Progenitor cell of endocrine pancreas (in vitro differentiated cells): ENCODE measurements around the gene SESTD1. TPM values are rescaled to one million over a fixed set of nuclear protein-coding genes. Genes with fewer than 3 reads are reported as not detected.

Experiments
- DNase-seq: peaks from one replicate; pipeline ENCODE4 v3.0.0; 2021; ENCODE audit warnings: low spot score; ENCODE audit not compliant: unreplicated experiment
- H3K27ac Mint-ChIP-seq: 2 replicates; pipeline ENCODE4 v1.8.0; 2021; ENCODE audit warnings: mild to moderate bottlenecking, moderate library complexity, mixed read lengths
- H3K27me3 Mint-ChIP-seq: 2 replicates; pipeline ENCODE4 v1.8.0; 2021; ENCODE audit warnings: mixed read lengths
- H3K36me3 Mint-ChIP-seq: 2 replicates; pipeline ENCODE4 v1.8.0; 2022; ENCODE audit warnings: mixed read lengths; ENCODE audit not compliant: insufficient read depth
- H3K4me1 Mint-ChIP-seq: 2 replicates; pipeline ENCODE4 v1.8.0; 2021; ENCODE audit warnings: low read depth, mixed read lengths
- H3K4me3 Mint-ChIP-seq: 2 replicates; pipeline ENCODE4 v1.8.0; 2021; ENCODE audit warnings: low read depth, mild to moderate bottlenecking, moderate library complexity, mixed read lengths
- H3K9me3 Mint-ChIP-seq: 2 replicates; pipeline ENCODE4 v1.8.0; 2021; ENCODE audit warnings: low read depth, mixed read lengths
- CTCF ChIP-seq: fragments of 200-600 bp; sonication (generic); IDR thresholded peaks from one replicate; pipeline ENCODE4 v1.5.0; 2021; ENCODE audit warnings: antibody characterized with exemption, mild to moderate bottlenecking; ENCODE audit not compliant: unreplicated experiment
- total RNA-seq: library from RNA; stranded (reverse); gene quantifications from 2 replicates; pipeline ENCODE4 v1.2.1, GENCODE V29; 2021

Gene SESTD1
- total RNA-seq, 1 donor from 2014 or later = 108 TPM

GRCh38 chr2:179240481-179241451 lies 23.9 kb downstream of the SESTD1 start:
- DNase-seq = no peak
- H3K4me3 Mint-ChIP-seq = no peak overlapping the region
- H3K9me3 Mint-ChIP-seq = peaks cover 22% of the 10 kb centered on the region
- peaks cover 9% of the 10 kb centered on the region for H3K36me3 Mint-ChIP-seq
- H3K4me1 Mint-ChIP-seq = peaks cover 23% of the 10 kb centered on the region
- TF ChIP-seq CTCF = peak; percentile 37
- peak overlapping the region; percentile 52 for H3K27ac Mint-ChIP-seq
- no peaks in the 10 kb centered on the region for H3K27me3 Mint-ChIP-seq

GRCh38 chr2:179239838-179240237 lies 24.8 kb downstream of the SESTD1 start:
- no peak overlapping the region for H3K4me3 Mint-ChIP-seq
- peaks cover 23% of the 10 kb centered on the region for H3K4me1 Mint-ChIP-seq

GRCh38 chr2:179239195-179239594 lies 25.4 kb downstream of the SESTD1 start:
- Mint-ChIP-seq H3K4me3 (no peak overlapping the region), H3K27me3 (no peaks in the 10 kb centered on the region), H3K36me3 (peaks cover 7% of the 10 kb centered on the region), H3K4me1 (peaks cover 23% of the 10 kb centered on the region), H3K9me3 (peaks cover 22% of the 10 kb centered on the region), H3K27ac (no peak overlapping the region)
- DNase-seq = no peak
- no peak for TF ChIP-seq CTCF

More at GRCh38 chr2:179239838-179240237, 24.8 kb downstream of the SESTD1 start:
- no peak for DNase-seq
- peak overlapping the region; percentile 43 for H3K27ac Mint-ChIP-seq
- peaks cover 22% of the 10 kb centered on the region for H3K9me3 Mint-ChIP-seq
- no peak for TF ChIP-seq CTCF
- no peaks in the 10 kb centered on the region for H3K27me3 Mint-ChIP-seq
- peaks cover 9% of the 10 kb centered on the region for H3K36me3 Mint-ChIP-seq

- Mint-ChIP-seq H3K27me3 (no peaks in the 10 kb centered on the region), H3K36me3 (peaks cover 9% of the 10 kb centered on the region), H3K27ac (no peak overlapping the region), H3K4me1 (peaks cover 23% of the 10 kb centered on the region), H3K9me3 (peaks cover 16% of the 10 kb centered on the region), H3K4me3 (no peak overlapping the region)
- DNase-seq = no peak
- TF ChIP-seq CTCF = no peak
These were observed 26.6 kb downstream of the SESTD1 start for GRCh38 chr2:179238027-179238426.

- no peaks in the 10 kb centered on the region for H3K27me3 Mint-ChIP-seq
- TF ChIP-seq CTCF = no peak
- H3K9me3 Mint-ChIP-seq = peaks cover 14% of the 10 kb centered on the region
- peaks cover 9% of the 10 kb centered on the region for H3K36me3 Mint-ChIP-seq
- H3K27ac Mint-ChIP-seq = no peak overlapping the region
- H3K4me1 Mint-ChIP-seq = peaks cover 23% of the 10 kb centered on the region
- H3K4me3 Mint-ChIP-seq = no peak overlapping the region
- no peak for DNase-seq
These were observed 27.3 kb downstream of the SESTD1 start for GRCh38 chr2:179237209-179237946.
